OCI-LY1 (cell line): ENCODE measurements around the gene PACS2.

Source experiments
- H2AFZ ChIP-seq: fragments of 200-600 bp; sonication (generic), shearing (Covaris generic); 2 replicates; pipeline ENCODE4 v1.6.0; 2014; ENCODE audit warnings: antibody characterized with exemption, mild to moderate bottlenecking, low read length
- H3F3A ChIP-seq: fragments of 200-600 bp; sonication (generic), shearing (Covaris generic); 2 replicates; pipeline ENCODE4 v1.6.0; 2014; ENCODE audit warnings: mild to moderate bottlenecking, antibody characterized with exemption, low read length, moderate library complexity; ENCODE audit not compliant: insufficient read depth
- H3K27ac ChIP-seq: fragments of 200-600 bp; sonication (generic); 2 replicates; pipeline ENCODE4 v1.5.1; 2014; ENCODE audit warnings: low read length, mixed run types, mild to moderate bottlenecking, low read depth; ENCODE audit not compliant: poor library complexity, severe bottlenecking
- H3K27me3 ChIP-seq: fragments of 200-600 bp; sonication (generic); 2 replicates; pipeline ENCODE4 v1.6.0; 2014; ENCODE audit warnings: antibody characterized with exemption, mild to moderate bottlenecking, low read length, moderate library complexity; ENCODE audit not compliant: insufficient read depth
- H3K36me3 ChIP-seq: fragments of 200-600 bp; sonication (generic); 2 replicates; pipeline ENCODE4 v1.6.1; 2014; ENCODE audit warnings: mild to moderate bottlenecking, antibody characterized with exemption, low read length, moderate library complexity, mixed read lengths; ENCODE audit not compliant: insufficient read depth
- H3K4me1 ChIP-seq: fragments of 200-600 bp; sonication (generic); 2 replicates; pipeline ENCODE4 v1.5.1; 2014; ENCODE audit warnings: mild to moderate bottlenecking, low read length, moderate library complexity; ENCODE audit not compliant: insufficient read depth, severe bottlenecking
- H3K4me2 ChIP-seq: fragments of 200-600 bp; sonication (generic), shearing (Covaris generic); 2 replicates; pipeline ENCODE4 v1.6.1; 2014; ENCODE audit warnings: low read length
- H3K4me3 ChIP-seq: fragments of 200-600 bp; sonication (generic); 2 replicates; pipeline ENCODE4 v1.5.1; 2014; ENCODE audit warnings: low read length, low read depth, mild to moderate bottlenecking, mixed read lengths; ENCODE audit not compliant: poor library complexity, severe bottlenecking
- H3K79me2 ChIP-seq: fragments of 200-600 bp; shearing (Covaris generic); 2 replicates; pipeline ENCODE4 v1.6.1; 2016; ENCODE audit warnings: mixed run types, low read length, mixed read lengths; ENCODE audit not compliant: insufficient read depth
- H3K9ac ChIP-seq: fragments of 200-600 bp; sonication (generic), shearing (Covaris generic); 2 replicates; pipeline ENCODE4 v1.6.1; 2014; ENCODE audit warnings: mild to moderate bottlenecking, low read length, mixed read lengths
- H3K9me2 ChIP-seq: fragments of 200-600 bp; sonication (generic), shearing (Covaris generic); 2 replicates; pipeline ENCODE4 v1.6.1; 2014; ENCODE audit warnings: low read depth, mild to moderate bottlenecking, low read length, mixed read lengths
- H3K9me3 ChIP-seq: fragments of 200-600 bp; shearing (Covaris generic); 2 replicates; pipeline ENCODE4 v1.6.1; 2014; ENCODE audit warnings: low read length, mixed read lengths
- H4K20me1 ChIP-seq: fragments of 200-600 bp; sonication (generic), shearing (Covaris generic); 2 replicates; pipeline ENCODE4 v1.6.0; 2016; ENCODE audit warnings: mild to moderate bottlenecking, low read length; ENCODE audit not compliant: insufficient read depth
- CTCF ChIP-seq: fragments of 200-600 bp; sonication (generic), shearing (Covaris generic); IDR thresholded peaks from 2 replicates; pipeline ENCODE4 v1.5.1; 2017; ENCODE audit warnings: mild to moderate bottlenecking, antibody characterized with exemption, low read length, moderate library complexity, mixed read lengths
- EZH2 ChIP-seq: fragments of 200-600 bp; sonication (generic), shearing (Covaris generic); IDR thresholded peaks from 2 replicates; pipeline ENCODE4 v1.8.0; 2017; ENCODE audit warnings: borderline replicate concordance, mixed run types, mild to moderate bottlenecking, antibody characterized with exemption, low read length, moderate library complexity, mixed read lengths

Gene PACS2

GRCh38 chr14:105350450-105351244 is 36.1 kb downstream of the PACS2 start:
- peaks cover 4% of the 10 kb centered on the region; the same call in 1 of the 2 replicates for H3K27me3 ChIP-seq
- H3K9me2 ChIP-seq = no peaks in the 10 kb centered on the region
- H4K20me1 ChIP-seq = no peaks in the 10 kb centered on the region
- TF ChIP-seq EZH2 (no peak), CTCF (no peak)
- no peaks in the 10 kb centered on the region for H3K36me3 ChIP-seq
- no peak overlapping the region for H3K4me3 ChIP-seq
- H3K4me2 ChIP-seq = no peak overlapping the region
- no peaks in the 10 kb centered on the region for H3K4me1 ChIP-seq
- H2AFZ ChIP-seq = no peak overlapping the region
- H3K9ac ChIP-seq = no peak overlapping the region
- no peaks in the 10 kb centered on the region for H3K9me3 ChIP-seq
- H3F3A ChIP-seq = no peaks in the 10 kb centered on the region
- H3K27ac ChIP-seq = no peak overlapping the region
- no peaks in the 10 kb centered on the region for H3K79me2 ChIP-seq

- Histone ChIP-seq H2AFZ (no peak overlapping the region), H3K36me3 (no peaks in the 10 kb centered on the region), H3F3A (no peaks in the 10 kb centered on the region), H3K27me3 (0 out of 2 replicates have a peak, but pooled peaks cover 4% of the 10 kb centered on the region), H3K4me2 (no peak overlapping the region), H3K9me3 (no peaks in the 10 kb centered on the region), H3K79me2 (no peaks in the 10 kb centered on the region), H3K4me1 (no peaks in the 10 kb centered on the region), H4K20me1 (no peaks in the 10 kb centered on the region), H3K9ac (no peak overlapping the region), H3K27ac (no peak overlapping the region), H3K9me2 (no peaks in the 10 kb centered on the region), H3K4me3 (no peak overlapping the region)
- TF ChIP-seq CTCF = no peak
- TF ChIP-seq EZH2 = no peak
These were observed 36.9 kb downstream of the PACS2 start for GRCh38 chr14:105351410-105351809.

DNA sequence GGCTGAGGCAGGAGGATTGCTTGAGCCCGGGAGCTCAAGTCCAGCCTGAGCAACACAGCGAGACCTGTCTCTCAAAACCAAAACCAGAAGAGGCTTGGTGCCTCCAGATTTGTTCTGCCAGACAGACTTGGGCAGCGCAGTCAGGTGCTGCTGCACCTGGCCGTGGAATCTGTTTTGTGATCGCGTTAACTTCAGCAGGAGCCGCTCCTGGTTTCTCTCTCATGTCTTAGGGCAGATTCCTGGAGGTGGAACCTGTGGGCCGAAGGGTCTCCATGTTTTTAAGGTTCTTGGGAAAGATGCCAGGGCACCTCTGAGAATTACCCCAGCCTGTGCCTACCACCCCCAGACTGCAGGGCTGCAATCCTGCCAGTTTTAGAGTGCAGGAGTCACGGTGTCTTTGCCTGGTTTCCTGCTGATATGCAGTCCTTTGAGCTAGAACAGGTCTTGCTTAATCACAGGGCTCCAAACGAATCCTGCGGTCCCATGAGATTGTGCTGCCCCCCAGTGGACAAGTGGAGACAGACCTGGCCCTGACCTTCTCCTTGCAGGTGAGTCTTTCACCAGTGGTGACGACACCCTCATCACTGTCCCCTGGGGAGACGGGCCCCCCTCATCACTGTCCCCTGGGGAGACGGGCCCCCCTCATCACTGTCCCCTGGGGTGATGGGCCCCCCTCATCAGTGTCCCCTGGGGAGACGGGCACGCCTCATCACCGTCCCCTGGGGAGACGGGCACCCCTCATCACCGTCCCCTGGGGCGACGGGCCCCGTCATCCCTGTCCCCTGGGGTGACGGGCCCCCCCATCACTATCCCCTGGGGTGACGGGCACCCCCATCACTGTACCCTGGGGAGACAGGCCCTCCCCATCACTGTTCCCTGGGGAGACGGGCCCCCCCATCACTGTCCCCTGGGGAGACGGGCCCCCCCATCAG is 37.6 kb downstream of the PACS2 start:
- H4K20me1 ChIP-seq = no peaks in the 10 kb centered on the region
- H2AFZ ChIP-seq = no peak overlapping the region
- no peaks in the 10 kb centered on the region for H3K9me3 ChIP-seq
- no peak overlapping the region for H3K4me2 ChIP-seq
- no peaks in the 10 kb centered on the region for H3K4me1 ChIP-seq
- H3K27ac ChIP-seq = no peak overlapping the region
- H3F3A ChIP-seq = no peaks in the 10 kb centered on the region
- H3K4me3 ChIP-seq = no peak overlapping the region
- 0 out of 2 replicates have a peak, but pooled peaks cover 4% of the 10 kb centered on the region for H3K27me3 ChIP-seq
- H3K9me2 ChIP-seq = no peaks in the 10 kb centered on the region
- H3K79me2 ChIP-seq = no peaks in the 10 kb centered on the region
- no peak overlapping the region for H3K9ac ChIP-seq
- TF ChIP-seq CTCF (peak; percentile 96), EZH2 (no peak)
- H3K36me3 ChIP-seq = no peaks in the 10 kb centered on the region
